Measurements from ENCODE around the gene IFT43.
A peak's percentile ranks its signal among the peaks of the same experiment; 100 is the strongest.
"Not testable (repeated sequence)": the region's sequence is repeated elsewhere in the genome, so short reads cannot be mapped to it uniquely, and the experiment has no call there.

IFT43 gene

DNA sequence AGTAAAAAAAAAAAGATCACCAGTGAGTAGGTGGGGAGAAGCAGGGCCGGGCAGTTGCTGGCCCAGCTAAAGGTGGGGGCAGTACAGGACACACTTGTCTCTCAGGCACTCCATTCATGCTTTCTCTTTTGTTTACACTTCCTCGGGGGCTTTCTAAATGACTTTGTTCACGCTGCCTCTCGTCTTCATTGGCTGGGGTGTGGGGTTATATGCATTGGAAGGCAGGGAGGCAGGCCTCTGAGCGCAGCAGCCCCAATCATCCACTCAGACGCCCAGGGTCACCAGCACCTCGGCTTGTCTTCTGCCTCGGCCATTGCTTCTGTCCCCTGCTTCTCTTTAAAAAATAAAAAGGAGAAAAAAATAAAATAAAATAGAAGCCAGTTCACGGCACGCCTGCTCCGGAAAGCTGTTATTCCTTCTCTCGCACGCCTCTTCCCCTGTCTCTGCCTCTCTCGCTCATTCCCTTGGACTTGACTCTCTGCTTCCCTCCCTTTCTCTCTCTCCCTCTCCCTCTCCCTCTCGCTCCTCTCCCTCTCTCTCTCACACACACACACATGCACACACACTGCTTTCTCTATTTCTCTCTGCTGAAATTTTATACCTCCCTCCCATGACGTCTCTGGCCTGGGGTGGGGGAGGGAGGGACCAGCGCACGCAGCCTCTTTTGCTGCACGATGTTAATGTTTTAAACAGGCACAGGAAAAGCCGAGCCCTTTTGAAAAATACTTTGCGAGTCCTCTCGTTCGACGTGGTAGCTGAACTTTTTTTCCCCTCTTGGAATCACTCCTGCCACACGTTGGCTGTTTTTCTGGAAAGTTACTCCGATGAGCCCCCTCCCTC, 3.9 kb upstream of the IFT43 start, which contains the start of gene TGFB3:
Gene TGFB3, minus strand, starts transcription at position 570 of the 840 bp plus-strand sequence. CDS start 1,102 bp downstream, outside the sequence.
- DNase-seq = peak; percentile 56

DNA sequence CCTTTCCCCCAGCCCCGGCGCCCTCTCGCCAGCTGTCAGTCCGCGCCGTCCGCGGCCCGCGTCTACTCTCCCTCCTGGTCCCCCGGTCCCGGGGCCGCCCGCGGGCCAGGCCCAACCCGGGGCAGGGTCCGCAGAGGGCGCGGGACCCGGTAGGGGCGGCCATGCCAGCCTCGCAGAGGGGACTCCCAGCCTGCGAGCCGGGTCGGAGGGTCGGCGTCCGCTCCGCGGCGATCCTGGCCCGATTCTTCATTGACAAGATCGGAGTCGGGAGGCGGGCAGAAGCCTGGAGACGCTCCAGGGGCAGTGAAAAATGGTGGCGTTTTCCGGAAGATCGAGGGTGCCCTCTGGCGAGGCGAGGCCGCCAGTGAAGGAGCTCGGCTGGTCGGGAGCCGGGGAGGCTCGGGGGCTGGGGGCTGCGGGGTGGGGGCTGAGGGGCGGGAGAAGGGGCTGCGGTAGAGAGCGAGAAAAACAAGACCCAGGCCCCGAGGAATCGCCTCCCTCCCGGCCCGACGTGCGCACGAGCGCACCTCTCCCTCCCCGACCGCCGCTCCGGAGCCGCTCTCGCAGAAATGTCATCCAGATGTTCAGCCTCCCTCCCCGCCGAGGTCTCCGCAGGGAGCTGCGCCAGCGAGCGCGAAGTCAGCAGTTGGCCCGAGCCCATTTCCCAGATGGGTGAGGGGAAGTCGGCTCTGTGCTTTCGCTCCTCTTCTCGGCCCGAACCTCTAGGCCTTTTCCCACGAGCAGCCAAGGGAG, 3.1 kb upstream of the IFT43 start:
- DNase-seq = peak; percentile 78

DNA sequence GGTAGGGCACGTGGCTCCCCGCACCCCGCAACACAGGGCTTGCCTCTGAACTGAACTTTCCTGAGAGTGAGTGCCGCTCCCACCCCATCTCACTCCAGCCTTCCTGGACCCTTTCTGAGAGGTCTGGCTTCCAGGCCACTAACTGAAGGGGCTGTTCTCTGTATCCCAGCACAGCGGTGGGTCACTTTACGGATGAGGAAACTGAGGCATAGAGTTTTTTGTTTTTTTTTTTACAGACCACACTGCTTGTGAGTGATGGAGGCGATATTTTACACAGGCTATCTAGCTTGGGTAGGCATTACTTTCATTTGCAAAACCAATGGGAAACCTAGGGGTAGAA, 2.6 kb upstream of the IFT43 start:
- no peak for DNase-seq

DNA sequence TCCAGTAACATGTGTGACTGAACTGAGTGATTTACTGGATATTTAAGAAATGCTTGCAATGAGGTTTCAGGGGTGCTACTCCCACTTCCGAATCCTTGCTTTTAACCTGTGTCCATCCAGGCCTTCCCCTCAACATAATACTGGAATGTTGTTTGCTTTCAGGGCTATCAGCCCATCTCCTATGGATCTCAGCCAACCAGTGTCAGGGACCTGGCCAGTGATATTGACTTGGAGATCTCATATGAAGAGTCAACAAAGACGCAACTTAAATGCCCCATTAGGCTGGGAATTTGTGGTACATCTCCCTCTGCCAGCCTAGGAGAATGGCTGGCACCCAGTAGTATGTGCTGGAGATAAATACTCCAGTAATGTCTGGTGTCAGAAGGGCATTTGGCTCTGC, 889 bp upstream of the IFT43 start:
- DNase-seq = no peak

DNA sequence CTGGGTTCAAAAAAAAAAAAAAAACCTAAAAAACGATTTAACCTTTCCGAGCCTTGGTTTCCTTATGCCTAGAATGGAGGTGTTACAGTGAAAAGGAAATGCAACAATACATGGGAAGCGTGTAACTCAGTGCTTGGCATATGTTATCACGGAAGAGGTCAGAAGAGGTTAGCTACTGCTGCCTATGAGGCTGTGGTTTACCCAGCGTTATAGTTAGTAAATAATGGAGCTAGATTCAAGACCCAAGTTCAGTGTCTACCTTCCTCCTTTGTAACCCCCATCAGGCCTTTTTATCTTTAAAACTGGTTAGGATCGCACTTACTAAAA, 839 bp downstream of the IFT43 start:
- DNase-seq = no peak

DNA sequence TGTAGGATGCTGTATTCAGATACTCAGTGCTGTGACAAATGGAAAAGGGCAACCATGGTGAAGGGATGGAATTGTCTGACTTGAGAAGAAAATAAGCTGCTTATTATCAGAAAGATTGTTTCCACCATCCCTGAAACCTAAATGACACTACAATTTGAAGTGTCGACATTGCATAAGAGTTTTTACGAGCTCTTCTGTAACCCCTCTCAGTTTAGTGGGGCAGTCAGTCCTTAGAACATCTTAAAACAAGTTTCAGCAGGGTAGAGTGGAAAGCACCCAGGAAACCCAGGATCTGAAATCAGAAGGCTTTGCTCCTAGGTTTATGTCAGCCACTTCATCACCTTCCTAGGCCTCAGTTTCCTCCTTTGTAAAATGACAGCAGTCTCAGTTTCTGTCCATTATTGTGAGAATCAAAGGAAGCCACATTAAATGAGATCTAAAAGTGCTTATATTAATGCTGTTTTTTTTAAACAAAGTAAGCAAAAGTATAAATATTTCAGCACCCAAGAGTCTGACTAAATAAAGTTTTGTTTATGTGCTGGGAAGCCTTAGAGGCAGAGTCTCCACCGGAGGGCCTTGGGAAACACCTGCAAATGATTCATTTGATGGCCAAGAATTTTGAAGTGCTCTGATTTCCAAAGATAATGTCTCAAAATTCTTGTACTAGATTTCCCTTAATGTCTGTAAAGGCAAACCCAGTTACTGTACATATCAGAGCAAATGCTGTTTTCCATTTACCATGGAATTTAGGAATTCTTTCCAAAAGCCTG, 1.8 kb downstream of the IFT43 start:
- DNase-seq = no peak

DNA sequence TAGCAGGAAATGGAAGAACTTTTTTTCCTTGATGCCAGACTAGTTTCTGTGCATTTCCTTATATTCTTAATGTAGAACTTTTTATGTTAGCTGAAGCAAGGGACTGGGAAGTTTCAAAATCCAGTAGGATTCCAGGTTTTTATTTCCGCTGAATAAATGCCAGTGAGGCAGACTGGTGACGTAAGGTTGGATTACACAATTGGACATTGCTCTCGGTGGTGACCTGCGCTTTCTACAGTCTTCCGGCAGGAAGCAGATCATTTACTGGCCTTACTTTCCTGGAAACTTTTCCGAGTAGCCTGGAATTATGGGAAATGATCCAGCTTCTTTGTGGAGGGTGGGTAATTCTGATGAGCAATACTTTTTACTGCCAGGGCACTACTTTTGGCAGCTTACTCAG, 3.6 kb downstream of the IFT43 start:
- no peak for DNase-seq

DNA sequence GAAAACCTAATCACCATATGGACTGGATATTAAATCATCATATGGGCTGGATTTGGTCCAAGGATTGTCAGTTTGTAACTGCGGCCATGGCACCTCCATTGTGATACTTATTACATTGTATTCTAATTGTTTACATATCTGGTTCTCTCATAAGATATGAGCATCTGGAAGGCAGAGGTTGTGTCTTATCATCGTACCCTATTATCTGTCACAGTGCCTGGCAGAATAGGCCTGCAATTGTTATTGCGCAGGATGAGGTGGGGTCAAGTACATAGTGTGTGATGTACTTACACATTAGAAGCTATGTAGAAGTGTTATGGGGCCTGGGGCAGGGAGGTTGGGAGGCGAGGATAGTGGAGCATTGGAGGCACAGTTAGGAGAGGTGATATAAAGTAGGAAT, 4.7 kb downstream of the IFT43 start:
- DNase-seq = no peak

DNA sequence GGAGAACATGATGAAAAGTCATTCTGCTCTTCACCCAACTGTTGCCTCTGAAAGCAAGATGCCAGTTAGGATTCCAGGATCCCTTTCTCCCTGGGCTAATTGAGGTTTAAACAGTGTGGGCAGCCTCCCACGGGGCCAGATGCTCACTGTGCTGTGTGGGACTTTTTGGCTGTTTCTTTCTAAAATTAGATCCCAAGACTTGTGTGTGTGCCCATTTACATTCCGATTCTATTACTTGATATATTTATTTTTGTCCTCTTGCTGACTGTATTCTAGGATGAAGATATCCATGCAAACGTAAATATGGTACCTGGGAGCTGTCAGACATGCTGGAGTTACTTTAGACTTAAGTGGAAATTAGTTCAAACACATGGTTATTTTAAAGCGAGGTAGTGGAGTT, 6.2 kb downstream of the IFT43 start:
- no peak for DNase-seq

DNA sequence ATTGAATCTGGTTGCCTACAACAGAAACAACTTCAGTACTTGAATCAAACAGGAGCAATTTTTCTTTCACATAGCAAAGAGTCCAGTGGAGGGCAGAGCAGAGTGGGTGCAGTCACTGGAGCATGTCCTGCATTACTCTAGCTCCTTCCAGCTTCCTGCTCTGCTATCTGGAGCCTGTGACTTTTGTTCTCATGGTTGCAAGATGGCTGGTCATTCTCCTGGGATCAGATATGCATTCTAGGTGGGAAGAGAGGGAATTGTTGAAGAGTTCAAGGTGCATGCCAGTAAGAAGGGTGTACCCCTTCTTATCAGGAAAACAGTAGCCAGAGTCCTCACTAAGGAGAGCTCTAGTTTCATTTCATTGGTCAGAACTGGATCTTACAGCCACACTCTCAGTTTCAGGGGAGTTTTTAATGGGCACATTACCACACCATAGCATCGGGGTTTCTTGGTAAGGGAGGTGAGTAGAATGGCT, 8.0 kb downstream of the IFT43 start:
- DNase-seq = no peak

DNA sequence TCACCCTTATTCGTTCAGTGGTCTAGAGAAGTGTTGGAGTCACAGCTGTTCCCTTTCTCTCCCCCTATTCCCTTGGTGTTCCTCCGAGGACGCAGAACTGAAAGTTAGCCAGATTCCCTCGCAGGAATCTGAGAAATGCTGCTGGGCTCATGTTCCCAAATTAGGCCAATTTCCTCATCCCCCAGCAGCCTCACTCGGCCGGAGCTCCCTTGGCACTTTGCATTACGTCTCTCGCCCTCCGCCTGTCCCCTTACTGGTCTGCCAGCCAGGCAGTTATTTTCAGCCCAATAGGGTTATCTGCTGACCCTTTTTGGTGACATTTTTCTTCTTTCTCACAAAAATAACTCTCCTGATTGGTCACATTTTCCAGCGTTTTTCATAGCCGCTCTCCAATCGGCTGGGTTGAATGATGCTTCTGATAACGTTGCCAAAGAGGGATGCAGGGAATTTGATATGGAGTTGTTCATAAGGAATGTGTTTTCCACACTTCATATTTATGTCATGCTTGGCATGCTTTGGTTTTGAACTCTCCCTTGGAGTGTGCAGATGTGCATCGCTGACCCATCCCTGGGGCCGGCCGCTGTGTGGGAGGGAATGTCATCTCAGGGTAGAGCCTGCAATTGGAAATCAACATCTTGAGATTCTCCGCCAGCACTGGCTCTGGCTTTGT, 9.9 kb downstream of the IFT43 start:
- DNase-seq = no peak

DNA sequence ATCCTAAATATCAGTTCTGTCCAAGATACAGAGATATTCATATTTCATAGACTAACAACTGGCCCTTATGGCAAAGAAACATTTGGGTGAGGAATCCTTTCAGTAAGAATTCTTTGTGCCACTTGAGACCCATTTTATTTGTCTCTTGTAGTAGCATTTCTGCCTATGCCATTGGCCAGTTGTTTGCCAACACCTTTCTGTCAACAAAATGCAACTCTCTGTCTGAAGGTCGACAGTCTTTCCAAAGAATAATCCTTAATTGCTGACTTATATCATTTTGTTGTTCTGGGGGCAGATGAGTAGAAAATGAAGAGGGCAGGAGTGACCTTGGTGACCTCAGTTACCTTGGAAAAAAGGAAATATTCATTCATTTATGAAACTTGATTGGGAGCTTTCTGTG, 10.9 kb downstream of the IFT43 start:
- DNase-seq = no peak

DNA sequence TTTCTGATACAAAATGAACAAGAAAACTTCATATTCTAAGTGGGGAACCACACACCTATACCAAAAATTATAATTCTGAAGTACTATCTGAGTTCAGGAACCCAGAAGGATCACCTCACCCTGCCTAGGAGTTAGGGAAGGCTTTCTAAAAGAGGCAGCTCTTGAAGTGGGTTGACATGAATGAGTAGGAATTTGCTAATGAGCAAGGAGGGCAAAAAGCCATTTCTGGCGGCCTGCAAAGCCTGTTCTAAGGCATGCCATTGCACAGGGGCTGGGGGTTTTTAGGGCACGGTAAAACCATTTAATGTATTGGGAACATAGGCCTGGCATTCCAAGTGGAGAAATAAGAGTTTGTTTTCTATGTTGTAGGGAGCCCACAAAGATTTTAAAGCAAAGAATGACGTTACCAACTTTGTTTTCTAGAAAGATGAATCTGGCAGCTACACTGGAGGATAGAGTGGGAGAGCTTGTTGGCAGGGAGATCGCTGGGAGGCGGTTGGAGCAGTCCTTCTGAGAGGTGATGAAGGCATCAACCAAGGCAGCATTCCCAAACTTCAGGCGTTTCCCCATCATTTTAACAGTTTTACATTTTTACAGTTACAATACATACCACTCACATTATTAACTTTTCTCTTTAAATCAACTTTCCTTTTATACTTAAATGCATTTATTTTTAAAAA, 14.1 kb downstream of the IFT43 start:
- no peak for DNase-seq

DNA sequence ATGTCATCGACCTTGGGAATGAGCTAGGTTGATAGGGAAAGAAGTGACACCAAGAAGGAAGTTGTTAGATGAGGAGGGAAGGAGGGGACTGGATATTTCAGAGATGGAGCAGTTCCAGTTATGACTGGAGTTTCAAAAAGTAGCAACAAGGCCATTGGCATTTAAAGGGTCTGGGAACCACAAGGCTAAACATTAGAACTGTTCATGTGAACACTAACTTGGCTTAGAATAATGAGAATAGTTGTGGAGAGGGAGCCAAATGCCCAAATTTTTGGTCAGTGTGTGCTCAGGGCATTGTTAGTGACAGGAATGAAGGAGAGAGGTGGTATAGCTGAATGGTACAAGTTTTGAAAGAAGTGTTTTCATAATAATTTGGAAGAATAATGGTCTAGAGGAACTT, 16.8 kb downstream of the IFT43 start:
- DNase-seq = no peak

DNA sequence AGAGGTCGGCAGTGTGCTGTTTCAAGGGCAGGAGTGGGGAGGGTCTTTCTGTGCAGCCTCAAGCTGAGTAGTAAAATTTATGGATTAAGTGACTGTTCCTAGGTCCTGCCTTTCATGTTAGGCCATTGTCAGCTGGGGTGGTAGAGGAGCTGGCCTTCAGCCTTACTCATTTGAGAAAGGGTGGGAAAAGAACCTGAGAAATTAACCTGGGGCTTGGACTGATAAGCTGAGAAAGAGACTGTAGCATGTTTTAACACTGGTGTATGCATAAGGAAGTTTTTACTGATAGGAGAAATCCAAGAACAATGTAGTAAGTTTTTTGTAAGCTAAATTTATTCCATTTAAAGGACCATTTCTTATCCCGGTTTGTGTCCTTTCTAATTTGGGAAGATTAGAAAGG, 20.7 kb downstream of the IFT43 start:
- DNase-seq = no peak

DNA sequence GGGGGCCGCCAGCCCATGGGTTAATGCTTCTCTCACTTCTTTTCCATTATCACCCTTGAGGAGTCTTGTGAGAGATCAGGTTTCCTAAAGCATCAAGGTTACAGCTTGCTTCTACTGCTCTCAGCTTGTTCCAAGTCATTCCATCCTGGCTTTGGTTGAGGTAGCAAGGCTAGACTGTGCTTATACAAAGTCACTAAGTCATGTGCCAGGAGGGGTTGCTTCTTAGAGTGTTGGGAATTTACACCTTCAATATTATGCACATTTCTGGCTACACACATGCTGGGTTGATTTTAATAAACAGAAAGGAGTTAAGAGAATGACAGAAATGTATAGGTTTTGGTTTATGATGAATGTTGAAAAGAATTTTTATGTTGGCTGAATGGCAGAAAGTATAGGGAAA, 21.8 kb downstream of the IFT43 start:
- DNase-seq = no peak

DNA sequence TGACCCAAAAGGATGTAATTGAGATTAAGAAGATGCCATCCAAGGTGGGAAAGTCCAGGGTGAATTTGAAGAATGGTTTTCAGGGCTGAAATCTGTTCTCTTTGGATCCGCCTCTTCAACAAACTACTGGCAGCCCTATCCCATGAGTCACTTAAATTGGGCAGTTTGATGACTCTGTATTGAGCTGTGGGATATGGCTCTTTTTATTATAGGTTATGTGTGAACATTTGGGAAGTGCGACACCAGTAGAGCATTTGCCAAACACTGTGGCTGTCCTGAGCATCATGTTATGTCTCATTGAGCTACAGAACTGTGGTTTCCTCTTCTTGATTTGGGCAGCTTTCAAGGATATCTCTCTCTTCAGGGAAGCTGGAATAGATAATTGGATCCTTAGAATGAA, 22.3 kb downstream of the IFT43 start:
- no peak for DNase-seq

DNA sequence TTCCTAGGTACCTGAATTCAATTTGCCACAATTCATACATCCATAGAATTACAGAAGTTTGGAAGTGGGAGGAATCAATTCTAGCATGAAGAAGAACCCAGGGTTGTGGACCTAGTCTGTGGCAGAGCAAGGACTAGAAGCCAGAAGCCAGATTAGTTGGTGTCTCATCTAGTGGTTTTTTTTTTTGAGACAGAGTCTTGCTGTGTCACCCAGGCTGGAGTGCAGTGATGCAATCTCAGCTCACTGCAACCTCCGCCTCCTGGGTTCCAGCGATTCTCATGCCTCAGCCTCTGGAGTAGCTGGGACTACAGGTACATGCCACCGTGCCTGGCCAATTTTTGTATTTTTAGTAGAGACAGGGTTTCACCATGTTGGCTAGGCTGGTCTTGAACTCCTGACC, 24.1 kb downstream of the IFT43 start:
- DNase-seq = not testable (repeated sequence)

DNA sequence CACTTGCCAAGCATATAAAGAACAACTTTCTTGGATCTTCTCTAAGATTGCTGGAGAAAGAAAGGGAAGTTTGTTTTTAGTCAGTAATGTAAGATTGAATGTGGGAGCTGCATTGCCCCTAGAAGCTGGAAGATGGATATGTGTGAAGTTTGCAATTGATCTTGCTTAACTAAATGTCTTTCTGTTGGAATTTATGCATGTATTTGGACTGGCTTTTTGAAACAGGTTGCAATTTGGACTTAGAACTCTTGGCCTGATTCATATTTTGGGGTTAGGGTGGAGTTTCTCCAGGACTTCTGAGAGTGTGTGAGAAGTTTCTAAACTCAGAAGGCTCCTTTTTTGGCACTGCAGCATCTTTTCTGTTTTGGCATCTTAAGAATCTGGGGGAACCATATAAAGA, 26.4 kb downstream of the IFT43 start:
- DNase-seq = no peak

DNA sequence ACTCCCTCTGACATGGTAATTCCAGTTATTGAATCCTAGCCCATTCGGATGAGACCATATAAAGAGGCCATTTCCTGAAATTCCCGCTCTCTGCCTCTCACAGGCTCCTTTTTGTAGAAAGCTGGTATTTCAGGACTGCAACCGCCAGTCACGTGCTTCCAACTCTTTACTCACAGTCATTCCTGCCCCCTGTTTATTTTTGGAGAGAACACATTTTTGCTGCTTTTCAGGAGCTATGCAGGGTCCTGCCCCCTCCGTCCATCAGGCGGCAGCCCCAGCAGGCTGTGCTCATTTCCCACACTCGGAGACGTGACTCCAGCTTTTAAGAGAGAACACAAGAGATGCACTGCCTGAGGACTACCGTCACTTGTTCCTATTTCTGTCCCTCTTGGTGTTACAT, 26.8 kb downstream of the IFT43 start:
- no peak for DNase-seq

DNA sequence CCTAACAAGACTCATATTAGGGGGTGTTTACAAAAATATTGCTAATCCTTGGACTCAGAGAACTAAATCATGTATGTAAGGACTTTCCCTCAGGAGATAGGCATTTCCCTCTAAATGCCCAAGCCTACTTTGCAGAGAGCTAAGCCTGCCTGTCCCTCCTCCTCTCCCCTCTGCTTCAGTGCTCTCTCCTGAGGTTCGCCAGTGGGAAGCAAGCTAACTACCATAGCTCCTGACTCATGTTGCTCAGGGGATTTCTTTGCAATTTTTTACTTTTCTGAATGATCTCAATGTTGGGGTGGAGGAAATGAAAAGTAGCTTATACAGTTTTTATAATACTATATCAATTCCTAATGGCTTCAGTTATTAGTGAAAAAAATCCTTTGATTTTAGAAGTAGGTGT, 29.6 kb downstream of the IFT43 start:
- DNase-seq = no peak

DNA sequence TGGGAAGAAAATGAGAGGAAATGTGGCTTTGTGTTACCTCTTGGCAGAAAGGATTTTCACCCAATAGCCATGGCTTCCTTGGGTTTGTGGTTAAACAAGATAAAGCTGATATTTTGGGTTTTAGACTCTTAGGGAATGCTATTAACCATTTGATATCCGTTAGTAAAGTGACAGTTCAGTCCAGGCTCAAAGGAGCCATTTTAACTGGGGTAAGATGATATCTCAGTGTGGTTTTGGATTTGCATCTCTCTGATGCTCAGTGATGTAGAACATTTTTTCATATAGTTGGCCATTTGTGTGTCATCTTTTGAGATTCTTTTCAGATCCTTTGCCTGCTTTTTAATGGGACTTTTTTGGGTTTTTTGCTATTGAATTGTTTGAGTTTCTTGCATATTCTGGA, 30.1 kb downstream of the IFT43 start:
- no peak for DNase-seq

DNA sequence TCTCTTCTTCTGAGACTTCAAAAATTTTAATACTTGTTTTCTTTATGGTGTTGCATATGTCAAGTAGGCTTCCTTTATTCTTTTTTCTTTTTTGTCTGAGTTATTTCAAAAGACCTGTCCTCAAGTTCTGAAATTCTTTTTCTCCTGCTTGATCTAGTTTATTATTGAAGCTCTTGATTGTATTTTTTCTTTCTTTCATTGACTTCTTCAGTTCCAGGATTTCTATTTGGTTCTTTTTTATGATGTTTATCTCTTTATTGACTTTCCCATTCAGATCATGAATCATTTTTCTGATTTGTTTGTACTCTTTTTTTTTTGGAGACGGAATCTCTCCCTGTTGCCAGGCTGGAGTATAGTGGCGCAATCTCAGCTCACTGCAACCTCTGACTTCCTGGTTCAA, 34.1 kb downstream of the IFT43 start:
- DNase-seq = no peak
